ENCODE data around the gene OBSL1. TPM values are rescaled to one million over a fixed set of nuclear protein-coding genes. Genes with fewer than 3 reads are reported as not detected.

Gene OBSL1
- total and polyA plus RNA-seq, 2 donors (not counting 1 experiment from before 2014, with no cell fraction given), result not detected

- Mint-ChIP-seq H3K4me1 (peaks cover 18% of the 10 kb centered on the region), H3K9me3 (ENCODE audit: insufficient read depth) (no peaks in the 10 kb centered on the region), H3K27ac (no peak overlapping the region), H3K4me3 (no peak overlapping the region), H3K27me3 (peaks cover 54% of the 10 kb centered on the region)
- Histone ChIP-seq H3K9me3 (ENCODE audit: control extremely low read depth in 1 of 3, control insufficient read depth in 2 of 3, insufficient read depth in 1 of 3, low read length in 2 of 3) (peaks cover 0 to 37% (median 0%) of the 10 kb centered on the region in 3 donors), H3K36me3 (replicated peaks in 1 of 2; ENCODE audit: control extremely low read depth in 1 of 2, control insufficient read depth in 1 of 2, extremely low read depth in 1 of 2, insufficient read depth in 2 of 2, low read length in 1 of 2) (no peaks in the 10 kb centered on the region), H3K27ac (ENCODE audit: low read length in 2 of 2) (no peak overlapping the region), H3K27me3 (replicated peaks in 1 of 4; ENCODE audit: control extremely low read depth in 1 of 4, control insufficient read depth in 3 of 4, insufficient read depth in 4 of 4, low read length in 3 of 4) (peaks cover 0 to 84% (median 21%) of the 10 kb centered on the region in 4 experiments), H2AFZ (ENCODE audit: insufficient read depth, low read depth, low read length, poor library complexity, severe bottlenecking) (no peak overlapping the region), H4K20me1 (ENCODE audit: control insufficient read depth, insufficient read depth, low read length, poor library complexity, severe bottlenecking) (no peaks in the 10 kb centered on the region), H3K79me2 (ENCODE audit: control insufficient read depth, insufficient read depth, low read length) (no peaks in the 10 kb centered on the region), H3K9ac (ENCODE audit: low read length) (no peak overlapping the region), H3K4me3 (ENCODE audit: control extremely low read depth in 1 of 5, extremely low read depth in 1 of 5, insufficient read depth in 1 of 5, low read depth in 2 of 5, low read length in 4 of 5) (no peak overlapping the region), H3K4me1 (ENCODE audit: control insufficient read depth in 2 of 2, insufficient read depth in 2 of 2, low read length in 2 of 2) (peaks cover 30% of the 10 kb centered on the region in 2 donors), H3K4me2 (replicated peaks; ENCODE audit: low read depth, low read length, poor library complexity, severe bottlenecking) (no peak overlapping the region)
- intact Hi-C loops (cut with micrococcal nuclease), result no loop called here
- POLR2A ChIA-PET, result no interaction called here
- 96% methylated on average over 24 of the region's 26 CpGs for WGBS (ENCODE audit: insufficient coverage)
- CTCF ChIA-PET, result interaction anchor here (1.1 kb wide), 1 partner anchor 18 kb away, joined by 4 read pairs; no protein-coding TSS in a partner anchor
- DNase-seq (no peak), ATAC-seq (ENCODE audit: low read depth) (no peak)
- no peak for TF ChIP-seq EZH2 (IDR thresholded peaks at IDR 0.05; ENCODE audit: borderline replicate concordance, insufficient read depth, low read depth, low read length, poor library complexity, severe bottlenecking)
- TF ChIP-seq, protein P1, sequence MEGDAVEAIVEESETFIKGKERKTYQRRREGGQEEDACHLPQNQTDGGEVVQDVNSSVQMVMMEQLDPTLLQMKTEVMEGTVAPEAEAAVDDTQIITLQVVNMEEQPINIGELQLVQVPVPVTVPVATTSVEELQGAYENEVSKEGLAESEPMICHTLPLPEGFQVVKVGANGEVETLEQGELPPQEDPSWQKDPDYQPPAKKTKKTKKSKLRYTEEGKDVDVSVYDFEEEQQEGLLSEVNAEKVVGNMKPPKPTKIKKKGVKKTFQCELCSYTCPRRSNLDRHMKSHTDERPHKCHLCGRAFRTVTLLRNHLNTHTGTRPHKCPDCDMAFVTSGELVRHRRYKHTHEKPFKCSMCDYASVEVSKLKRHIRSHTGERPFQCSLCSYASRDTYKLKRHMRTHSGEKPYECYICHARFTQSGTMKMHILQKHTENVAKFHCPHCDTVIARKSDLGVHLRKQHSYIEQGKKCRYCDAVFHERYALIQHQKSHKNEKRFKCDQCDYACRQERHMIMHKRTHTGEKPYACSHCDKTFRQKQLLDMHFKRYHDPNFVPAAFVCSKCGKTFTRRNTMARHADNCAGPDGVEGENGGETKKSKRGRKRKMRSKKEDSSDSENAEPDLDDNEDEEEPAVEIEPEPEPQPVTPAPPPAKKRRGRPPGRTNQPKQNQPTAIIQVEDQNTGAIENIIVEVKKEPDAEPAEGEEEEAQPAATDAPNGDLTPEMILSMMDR (IDR thresholded peaks at IDR 0.05), result no peak
Measured at GRCh38 chr2:219547621-219548020, 23.7 kb downstream of the OBSL1 start.

DNA sequence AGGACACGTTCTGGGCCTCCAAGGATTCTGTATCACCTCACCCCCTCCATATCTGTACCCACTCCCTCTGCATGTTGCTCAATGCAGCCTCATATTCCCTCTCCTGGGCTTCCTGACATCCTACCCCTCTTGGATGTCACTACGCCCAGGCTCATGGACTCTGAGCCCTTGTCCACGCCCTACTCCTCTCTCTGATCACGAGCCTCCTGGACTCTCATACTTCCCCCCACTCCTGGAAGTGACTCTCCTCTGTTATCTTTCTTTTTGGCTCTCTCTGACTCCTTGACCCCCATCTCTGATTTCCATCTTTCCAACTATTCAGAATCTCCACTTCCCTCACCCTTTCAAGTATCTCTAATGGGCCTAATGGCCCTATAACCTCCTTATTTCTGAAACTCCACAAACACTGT lies 25.4 kb downstream of the OBSL1 start:
- H3K79me2 ChIP-seq (ENCODE audit: control insufficient read depth, insufficient read depth, low read length), result no peaks in the 10 kb centered on the region
- no peak overlapping the region for H3K4me2 ChIP-seq (replicated peaks; ENCODE audit: low read depth, low read length, poor library complexity, severe bottlenecking)
- Mint-ChIP-seq H3K27me3 (peaks cover 52% of the 10 kb centered on the region), H3K4me3 (peak overlapping the region; percentile 0), H3K9me3 (ENCODE audit: insufficient read depth) (no peaks in the 10 kb centered on the region), H3K4me1 (peaks cover 26% of the 10 kb centered on the region), H3K27ac (no peak overlapping the region)
- ATAC-seq (ENCODE audit: low read depth), result no peak
- no peak for DNase-seq
- no peak overlapping the region for H3K4me3 ChIP-seq (ENCODE audit: control extremely low read depth in 1 of 5, extremely low read depth in 1 of 5, insufficient read depth in 1 of 5, low read depth in 2 of 5, low read length in 4 of 5)
- ChIA-PET POLR2A (no interaction called here), CTCF (interaction anchor here (1.4 to 1.5 kb wide), 2 partner anchors 51 to 144 kb away, joined by 3 to 4 read pairs; partner anchors contain the start of gene STK11IP)
- H3K9ac ChIP-seq (ENCODE audit: low read length), result no peak overlapping the region
- peaks cover 0 to 34% (median 0%) of the 10 kb centered on the region in 3 donors for H3K9me3 ChIP-seq (ENCODE audit: control extremely low read depth in 1 of 3, control insufficient read depth in 2 of 3, insufficient read depth in 1 of 3, low read length in 2 of 3)
- H2AFZ ChIP-seq (ENCODE audit: insufficient read depth, low read depth, low read length, poor library complexity, severe bottlenecking), result no peak overlapping the region
- H3K4me1 ChIP-seq (ENCODE audit: control insufficient read depth in 2 of 2, insufficient read depth in 2 of 2, low read length in 2 of 2), result peaks cover 31% of the 10 kb centered on the region in 2 donors
- H4K20me1 ChIP-seq (ENCODE audit: control insufficient read depth, insufficient read depth, low read length, poor library complexity, severe bottlenecking), result no peaks in the 10 kb centered on the region
- peaks cover 0 to 83% (median 19%) of the 10 kb centered on the region in 4 experiments for H3K27me3 ChIP-seq (replicated peaks in 1 of 4; ENCODE audit: control extremely low read depth in 1 of 4, control insufficient read depth in 3 of 4, insufficient read depth in 4 of 4, low read length in 3 of 4)
- 63% methylated on average over 4 of the region's 4 CpGs for WGBS (ENCODE audit: insufficient coverage)
- H3K36me3 ChIP-seq (replicated peaks in 1 of 2; ENCODE audit: control extremely low read depth in 1 of 2, control insufficient read depth in 1 of 2, extremely low read depth in 1 of 2, insufficient read depth in 2 of 2, low read length in 1 of 2), result no peaks in the 10 kb centered on the region
- H3K27ac ChIP-seq (ENCODE audit: low read length in 2 of 2), result no peak overlapping the region
- intact Hi-C loops (cut with micrococcal nuclease), result no loop called here
- TF ChIP-seq, protein P1 (IDR thresholded peaks at IDR 0.05), result no peak
- no peak for TF ChIP-seq EZH2 (IDR thresholded peaks at IDR 0.05; ENCODE audit: borderline replicate concordance, insufficient read depth, low read depth, low read length, poor library complexity, severe bottlenecking)
